Amniotic stem cell (primary cell): ENCODE data around the gene PIGC.

ENCODE experiments used
- DNase-seq: peaks from one replicate; lab custom pipeline; 2025; lab: John Stamatoyannopoulos, UW

The PIGC gene

DNA sequence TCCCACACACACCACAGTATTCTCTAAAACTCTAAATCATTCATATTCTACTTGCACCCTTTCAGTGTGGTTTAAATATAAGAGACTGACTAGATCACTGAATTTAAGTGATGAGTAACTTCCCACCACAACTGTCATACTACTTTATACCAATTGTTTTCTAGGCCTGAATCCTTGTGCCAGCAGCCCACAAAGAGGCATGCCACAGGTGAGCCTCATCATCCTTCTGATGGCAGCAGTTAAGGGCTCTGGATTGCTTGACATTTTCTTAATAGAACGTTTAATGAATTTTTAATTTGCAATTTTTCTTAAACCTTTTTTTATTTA is 13.8 kb downstream of the PIGC start:
- DNase-seq = no peak

DNA sequence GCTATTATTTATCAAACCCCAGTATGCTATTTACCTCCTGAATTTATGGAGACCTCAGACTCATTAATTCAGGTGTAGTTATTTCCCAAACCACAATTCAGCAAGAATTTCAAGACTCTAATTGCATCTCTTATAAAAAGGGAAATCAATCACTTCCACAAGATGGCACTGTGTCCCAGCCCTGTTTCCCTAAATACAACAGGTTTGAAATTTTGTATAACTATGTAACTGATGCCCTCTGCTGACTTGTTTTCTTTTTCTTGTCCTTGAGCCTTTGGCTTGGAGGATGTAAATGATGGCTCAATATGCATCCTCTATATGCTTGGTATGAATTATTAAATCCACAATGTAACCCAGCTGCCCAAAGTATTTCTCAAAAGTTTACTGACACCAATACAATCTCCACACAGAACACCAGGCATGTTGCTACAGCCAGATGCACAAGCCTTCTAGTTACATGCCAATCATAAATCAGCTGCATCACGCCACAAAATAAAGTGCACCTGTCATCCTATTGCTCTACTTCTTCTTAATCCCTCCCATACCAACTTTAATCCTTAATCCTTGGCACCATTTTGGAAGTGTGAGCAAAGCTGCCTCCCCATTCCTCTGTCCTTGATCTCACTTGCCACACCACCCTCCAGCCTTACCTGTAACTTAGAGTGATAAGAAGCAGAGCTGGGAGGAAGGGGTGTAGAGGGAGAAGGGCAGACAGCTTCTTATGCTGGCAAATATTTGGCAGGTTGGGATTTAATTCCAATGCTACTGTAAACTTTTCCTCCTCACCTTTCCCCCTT is 14.3 kb downstream of the PIGC start:
- peak; percentile 60 for DNase-seq

- no peak for DNase-seq
Observed at GRCh38 chr1:172427191-172427590, 16.7 kb downstream of the PIGC start.

DNA sequence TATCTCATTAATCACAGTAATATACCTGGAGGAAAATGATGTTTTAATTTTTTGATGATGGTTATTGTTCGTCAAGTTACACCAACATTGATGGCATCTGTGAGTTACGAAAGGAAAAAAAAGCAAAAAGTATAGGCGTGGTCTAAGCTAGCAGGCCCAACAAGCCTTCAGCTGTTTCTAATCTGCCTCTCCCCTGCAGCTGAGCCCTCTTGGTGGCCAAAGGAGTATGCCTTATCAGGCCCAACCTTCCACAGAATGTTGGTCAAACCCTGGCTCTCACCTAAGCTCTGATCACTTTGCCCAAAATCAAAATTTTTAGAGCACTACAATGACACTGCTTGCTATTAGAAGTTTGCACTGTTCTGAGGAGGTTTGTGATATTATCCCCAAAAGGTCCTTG is 18.5 kb downstream of the PIGC start:
- DNase-seq = no peak

GRCh38 chr1:172423336-172423735 is 20.5 kb downstream of the PIGC start:
- DNase-seq = no peak

DNA sequence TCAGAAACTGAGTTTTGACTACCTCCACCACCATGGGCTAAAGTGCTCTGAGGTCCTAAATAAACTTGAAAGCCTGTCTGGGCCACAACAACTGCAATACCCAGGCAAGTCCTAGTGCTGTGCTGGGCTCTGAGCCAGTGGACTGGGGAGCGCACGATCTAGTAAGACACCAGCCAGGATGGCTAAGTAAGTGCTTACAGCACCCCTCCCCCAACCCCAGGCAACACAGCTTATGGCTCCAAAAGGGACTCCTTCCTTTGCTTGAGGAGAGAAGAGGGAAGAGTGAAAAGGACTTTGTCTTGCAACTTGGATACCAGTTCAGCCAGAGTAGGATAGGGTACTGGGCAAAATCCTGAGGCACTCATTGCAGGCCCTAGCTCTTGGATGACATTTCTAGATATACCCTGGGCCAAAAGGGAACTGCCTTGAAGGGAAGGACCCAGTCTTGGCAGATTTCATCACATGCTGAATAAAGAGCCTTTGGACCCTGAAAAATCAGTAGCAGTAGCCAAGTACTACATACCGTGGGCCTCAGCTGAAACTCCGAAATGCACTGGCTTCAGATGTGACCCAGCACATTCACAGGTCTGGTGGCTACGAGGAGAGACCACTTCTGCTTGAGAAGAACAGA is 21.8 kb downstream of the PIGC start:
- no peak for DNase-seq

DNA sequence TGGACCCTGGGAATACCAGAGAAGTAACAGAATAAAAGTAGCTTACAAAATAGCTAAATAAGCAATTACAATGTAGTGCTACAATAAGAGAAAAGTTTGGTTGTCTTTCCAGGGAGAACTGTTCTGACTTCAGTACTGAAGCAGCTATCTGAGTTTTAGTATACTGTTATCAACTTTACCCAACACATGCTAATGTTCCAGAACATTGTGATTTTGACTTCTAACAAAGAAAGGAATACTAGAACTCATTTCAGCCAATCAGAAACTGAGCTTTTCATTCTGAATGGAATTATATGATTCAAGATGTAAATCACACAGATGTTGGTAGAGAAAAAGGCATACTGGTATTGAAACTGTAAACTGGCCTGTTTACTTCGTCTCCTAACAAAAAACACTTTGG is 23.5 kb downstream of the PIGC start, which contains the start of gene C1orf105:
TSS of gene C1orf105 (plus strand) at position 301 of the 400 bp plus-strand sequence. CDS start 201 bp downstream, outside the sequence.
- no peak for DNase-seq

GRCh38 chr1:172417557-172417956 is 26.3 kb downstream of the PIGC start:
- no peak for DNase-seq

DNA sequence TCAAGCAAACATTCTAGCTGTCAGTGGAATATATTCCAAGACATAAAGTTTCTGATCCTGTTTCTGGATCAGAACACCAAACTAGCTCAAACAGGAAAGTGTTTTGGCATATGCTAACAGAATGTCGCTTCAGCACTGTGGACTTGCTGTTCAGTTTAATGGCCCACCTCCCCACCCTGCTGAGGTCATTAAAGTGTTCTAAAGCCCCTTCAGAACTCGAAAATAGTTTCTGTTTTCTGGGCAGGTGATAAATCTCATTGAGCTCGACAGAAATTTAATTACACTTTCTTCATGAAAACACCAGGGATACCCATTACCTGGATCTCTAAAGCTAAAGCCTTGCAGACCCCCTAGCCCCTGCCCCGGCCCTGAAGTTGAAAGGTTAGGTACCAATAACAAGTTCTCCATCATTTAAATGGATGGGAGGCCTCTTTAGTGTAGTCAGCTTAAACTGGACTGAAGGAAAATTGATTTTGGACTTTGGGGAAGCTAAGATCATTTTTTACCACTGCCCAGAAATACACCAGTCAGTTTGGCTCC is 27.3 kb downstream of the PIGC start:
- DNase-seq = no peak

GRCh38 chr1:172414331-172414730 is 29.5 kb downstream of the PIGC start:
- no peak for DNase-seq

GRCh38 chr1:172411791-172412338 is 32.0 kb downstream of the PIGC start:
- no peak for DNase-seq

- DNase-seq = no peak
Observed at GRCh38 chr1:172410027-172410426, 33.8 kb downstream of the PIGC start.

GRCh38 chr1:172408958-172409357 is 34.9 kb downstream of the PIGC start:
- peak; percentile 43 for DNase-seq

DNA sequence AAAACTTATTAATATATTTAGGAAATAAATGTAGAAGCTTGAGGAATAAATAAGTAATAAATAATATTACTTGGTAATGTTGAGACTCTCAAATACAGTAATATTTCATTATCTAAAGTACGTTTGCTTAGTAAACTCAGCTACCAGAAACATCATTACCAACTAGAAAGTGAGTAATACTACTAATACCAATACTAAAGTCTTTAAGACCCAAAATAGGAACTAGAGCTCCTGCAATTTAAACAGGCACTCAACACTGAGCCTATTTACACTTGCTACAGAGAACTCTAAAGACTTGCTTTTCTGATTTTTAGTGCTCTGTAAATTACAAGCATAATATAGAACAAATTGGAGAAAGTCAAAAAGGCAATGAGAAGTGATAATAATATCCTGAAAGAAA is 36.9 kb downstream of the PIGC start:
- no peak for DNase-seq

GRCh38 chr1:172405912-172406311 is 38.0 kb downstream of the PIGC start:
- no peak for DNase-seq

- DNase-seq = no peak
Observed at GRCh38 chr1:172404121-172404520, 39.7 kb downstream of the PIGC start.

GRCh38 chr1:172402878-172403569 is 40.8 kb downstream of the PIGC start:
- DNase-seq = no peak

DNA sequence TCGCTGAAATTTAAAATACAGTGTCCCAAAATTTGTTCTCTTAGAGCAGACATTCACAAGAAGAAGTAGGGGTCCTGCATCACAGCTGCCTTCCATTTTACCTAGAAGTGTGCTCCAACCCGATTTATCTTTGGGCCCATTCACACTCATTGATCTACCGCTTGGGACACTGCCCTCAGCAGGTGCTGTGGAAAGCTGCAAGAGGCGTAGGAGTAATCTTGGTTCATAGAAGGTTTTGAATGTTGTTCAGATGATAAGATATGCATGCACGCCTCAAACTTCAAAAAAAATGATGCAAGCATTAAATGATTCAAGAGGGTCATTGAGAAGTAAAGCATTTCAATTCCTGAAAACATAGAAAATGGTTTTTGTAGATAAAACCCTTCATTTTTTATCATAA is 42.0 kb downstream of the PIGC start:
- DNase-seq = no peak

- DNase-seq = no peak
Observed at GRCh38 chr1:172401477-172401876, 42.4 kb downstream of the PIGC start.

GRCh38 chr1:172400722-172401105 is 43.2 kb downstream of the PIGC start:
- no peak for DNase-seq

- no peak for DNase-seq
Observed at GRCh38 chr1:172399756-172400721, 43.8 kb downstream of the PIGC start.
